Hepatocyte (in vitro differentiated cells): ENCODE results near the gene EBF4. TPM values are rescaled to one million over a fixed set of nuclear protein-coding genes. Genes with fewer than 3 reads are reported as not detected.

Experiments
- DNase-seq: peaks from one replicate; pipeline ENCODE4 v3.0.0-alpha.2; 2016; ENCODE audit warnings: low spot score
- H2AFZ ChIP-seq: fragments of 200-600 bp; sonication (generic); 2 replicates; pipeline ENCODE4 v1.6.0; 2016; ENCODE audit warnings: antibody characterized with exemption, mild to moderate bottlenecking
- H3K27ac ChIP-seq: fragments of 200-600 bp; sonication (generic); 2 replicates; pipeline ENCODE4 v1.5.1; 2016; ENCODE audit warnings: mild to moderate bottlenecking
- H3K27me3 ChIP-seq: fragments of 200-600 bp; sonication (generic); 2 replicates; pipeline ENCODE4 v1.6.1; 2016
- H3K36me3 ChIP-seq: fragments of 200-600 bp; sonication (generic); replicated peaks from 2 replicates; pipeline ENCODE4 v1.5.1; 2016; ENCODE audit warnings: low read depth; ENCODE audit not compliant: insufficient read depth
- H3K4me1 ChIP-seq: fragments of 200-600 bp; sonication (generic); 2 replicates; pipeline ENCODE4 v1.5.1; 2016; ENCODE audit warnings: mild to moderate bottlenecking, moderate library complexity; ENCODE audit not compliant: insufficient read depth
- H3K4me2 ChIP-seq: fragments of 200-600 bp; sonication (generic); 2 replicates; pipeline ENCODE4 v1.6.0; 2016
- H3K4me3 ChIP-seq: fragments of 200-600 bp; sonication (generic); 2 replicates; pipeline ENCODE4 v1.5.1; 2016; ENCODE audit warnings: mild to moderate bottlenecking
- H3K79me2 ChIP-seq: fragments of 200-600 bp; sonication (generic); 2 replicates; pipeline ENCODE4 v1.6.0; 2017; ENCODE audit warnings: mild to moderate bottlenecking
- H3K9me2 ChIP-seq: fragments of 200-600 bp; sonication (generic); replicated peaks from 2 replicates; pipeline ENCODE4 v1.6.0; 2017; ENCODE audit warnings: mild to moderate bottlenecking; ENCODE audit not compliant: insufficient read depth
- H3K9me3 ChIP-seq: fragments of 200-600 bp; sonication (generic); 2 replicates; pipeline ENCODE4 v1.5.1; 2016; ENCODE audit warnings: low read depth, mild to moderate bottlenecking
- H4K20me1 ChIP-seq: fragments of 200-600 bp; sonication (generic); 2 replicates; pipeline ENCODE4 v1.6.0; 2016; ENCODE audit warnings: mild to moderate bottlenecking; ENCODE audit not compliant: insufficient read depth, poor library complexity, severe bottlenecking
- CTCF ChIP-seq: fragments of 200-600 bp; sonication (generic); IDR thresholded peaks from 2 replicates; pipeline ENCODE4 v1.5.1; 2016; ENCODE audit warnings: antibody characterized with exemption, mild to moderate bottlenecking; ENCODE audit not compliant: poor library complexity
- EZH2 ChIP-seq: fragments of 200-600 bp; sonication (generic); IDR thresholded peaks from 2 replicates; pipeline ENCODE4 v1.6.1; 2016; ENCODE audit warnings: antibody characterized with exemption, mild to moderate bottlenecking, borderline replicate concordance
- EZH2phosphoT487 ChIP-seq: fragments of 200-600 bp; sonication (generic); IDR thresholded peaks from one replicate; pipeline ENCODE4 v1.6.1; 2018; ENCODE audit warnings: antibody characterized with exemption, mild to moderate bottlenecking, low read depth, moderate library complexity; ENCODE audit not compliant: unreplicated experiment, severe bottlenecking
- WGBS: methylation state at CpG from one replicate; pipeline ENCODE4 v1.1.6; 2016; ENCODE audit warnings: low lambda C conversion rate; ENCODE audit errors: missing lambda C conversion rate; 5-methylcytosine and 5-hydroxymethylcytosine counted together
- polyA plus RNA-seq: library from polyadenylated mRNA; unstranded; fragments of >200 nt; fragmentation: Nextera tagmentation; extraction: Ambion mirVana; gene quantifications from 2 replicates; pipeline ENCODE4 v1.2.1, GENCODE V29; 2016
- total RNA-seq: library from RNA; depleted of rRNA; stranded (reverse); fragments of >200 nt; gene quantifications from 2 replicates; pipeline ENCODE4 v1.2.3, GENCODE V29; 2014

Gene EBF4
- total and polyA plus RNA-seq, 2 experiments from 2014 or later = 10.7 to 17.9 TPM

DNA sequence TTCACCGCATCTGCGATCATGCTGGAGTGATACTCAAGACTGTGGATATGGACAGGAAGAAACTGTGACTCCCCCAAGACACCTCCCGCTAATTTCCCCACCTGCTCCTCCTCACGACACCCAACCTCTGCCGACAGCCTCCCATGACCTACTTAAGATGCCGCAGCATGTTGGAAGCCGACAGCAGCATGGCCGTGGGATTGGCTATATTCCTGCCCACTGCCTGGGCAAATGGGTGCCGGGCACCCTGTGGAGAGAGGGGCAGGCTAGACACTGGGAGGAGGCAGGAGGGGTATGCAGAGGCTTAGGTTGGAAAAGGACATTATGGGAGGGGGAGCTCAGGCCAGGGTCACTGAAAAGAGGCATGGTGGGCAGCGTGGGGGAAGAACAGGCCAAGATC, 33.0 kb upstream of the EBF4 start:
- Histone ChIP-seq H3K79me2 (peaks cover 30% of the 10 kb centered on the region), H3K4me3 (no peak overlapping the region), H3K36me3 (peaks cover 4% of the 10 kb centered on the region), H3K27me3 (no peaks in the 10 kb centered on the region), H4K20me1 (peaks cover 2% of the 10 kb centered on the region), H3K4me2 (no peak overlapping the region), H3K9me3 (no peaks in the 10 kb centered on the region), H3K9me2 (no peaks in the 10 kb centered on the region), H3K27ac (no peak overlapping the region), H2AFZ (no peak overlapping the region), H3K4me1 (peaks cover 6% of the 10 kb centered on the region)
- TF ChIP-seq EZH2 (no peak), CTCF (no peak), EZH2phosphoT487 (no peak)
- WGBS = 89% methylated on average over 10 of the region's 10 CpGs
- no peak for DNase-seq

- Histone ChIP-seq H3K4me1 (peaks cover 9% of the 10 kb centered on the region), H3K9me2 (no peaks in the 10 kb centered on the region), H3K27me3 (no peaks in the 10 kb centered on the region), H3K36me3 (no peaks in the 10 kb centered on the region), H4K20me1 (no peaks in the 10 kb centered on the region), H3K4me3 (peak overlapping the region; percentile 46), H3K4me2 (peak overlapping the region; percentile 77), H3K79me2 (peaks cover 21% of the 10 kb centered on the region), H3K27ac (peak overlapping the region; percentile 96), H3K9me3 (no peaks in the 10 kb centered on the region), H2AFZ (peak overlapping the region; percentile 21)
- no peak for DNase-seq
- TF ChIP-seq CTCF (no peak), EZH2phosphoT487 (no peak), EZH2 (no peak)
- WGBS = 17% methylated on average over 11 of the region's 13 CpGs
Measured at GRCh38 chr20:2663364-2663886, 29.2 kb upstream of the EBF4 start.

- Histone ChIP-seq H2AFZ (peak within 1 kb of the TSS; percentile 64), H3K4me3 (peak within 1 kb of the TSS; percentile 46), H3K27me3 (no peaks in the 10 kb centered on the region), H4K20me1 (no peaks in the 10 kb centered on the region), H3K4me2 (peak within 1 kb of the TSS; percentile 77), H3K4me1 (peaks cover 9% of the 10 kb centered on the region), H3K9me3 (no peaks in the 10 kb centered on the region), H3K27ac (peak within 1 kb of the TSS; percentile 96), H3K79me2 (peaks cover 21% of the 10 kb centered on the region), H3K36me3 (no peaks in the 10 kb centered on the region), H3K9me2 (no peaks in the 10 kb centered on the region)
- WGBS = 14% methylated on average over 46 of the region's 49 CpGs
- TF ChIP-seq EZH2phosphoT487 (no peak), EZH2 (no peak), CTCF (no peak)
- DNase-seq = peak; percentile 95
Measured at GRCh38 chr20:2663887-2664719, 28.5 kb upstream of the EBF4 start, which contains the start of gene IDH3B. Gene IDH3B, minus strand, starts transcription at chr20:2664216. Its CDS starts 28 bp downstream, at chr20:2664188.
